Measurements from ENCODE around the gene TBC1D5.

Gene TBC1D5

GRCh38 chr3:17195856-17196604, 546.4 kb downstream of the TBC1D5 start:
- H3K9ac ChIP-seq (ENCODE audit: low read length), result no peak overlapping the region
- H3K27me3 ChIP-seq (ENCODE audit: control insufficient read depth, insufficient read depth, low read length), result no peaks in the 10 kb centered on the region
- H3K4me1 ChIP-seq (ENCODE audit: control insufficient read depth, low read depth, low read length), result peaks cover 20% of the 10 kb centered on the region
- H3K9me3 ChIP-seq (ENCODE audit: control insufficient read depth, low read depth, low read length), result no peaks in the 10 kb centered on the region
- H3K27ac ChIP-seq (ENCODE audit: low read length), result no peak overlapping the region
- H3K36me3 ChIP-seq (ENCODE audit: control insufficient read depth, low read depth, low read length), result no peaks in the 10 kb centered on the region
- no peak overlapping the region for H3K4me3 ChIP-seq (ENCODE audit: low read length)

- no peak overlapping the region for H3K27ac ChIP-seq (ENCODE audit: low read length)
- H3K9ac ChIP-seq (ENCODE audit: low read length), result peak overlapping the region; percentile 5
- no peaks in the 10 kb centered on the region for H3K36me3 ChIP-seq (ENCODE audit: control insufficient read depth, low read depth, low read length)
- no peaks in the 10 kb centered on the region for H3K27me3 ChIP-seq (ENCODE audit: control insufficient read depth, insufficient read depth, low read length)
- no peak overlapping the region for H3K4me3 ChIP-seq (ENCODE audit: low read length)
- H3K4me1 ChIP-seq (ENCODE audit: control insufficient read depth, low read depth, low read length), result peaks cover 20% of the 10 kb centered on the region
- no peaks in the 10 kb centered on the region for H3K9me3 ChIP-seq (ENCODE audit: control insufficient read depth, low read depth, low read length)
Measured at GRCh38 chr3:17195192-17195611, 547.2 kb downstream of the TBC1D5 start.

DNA sequence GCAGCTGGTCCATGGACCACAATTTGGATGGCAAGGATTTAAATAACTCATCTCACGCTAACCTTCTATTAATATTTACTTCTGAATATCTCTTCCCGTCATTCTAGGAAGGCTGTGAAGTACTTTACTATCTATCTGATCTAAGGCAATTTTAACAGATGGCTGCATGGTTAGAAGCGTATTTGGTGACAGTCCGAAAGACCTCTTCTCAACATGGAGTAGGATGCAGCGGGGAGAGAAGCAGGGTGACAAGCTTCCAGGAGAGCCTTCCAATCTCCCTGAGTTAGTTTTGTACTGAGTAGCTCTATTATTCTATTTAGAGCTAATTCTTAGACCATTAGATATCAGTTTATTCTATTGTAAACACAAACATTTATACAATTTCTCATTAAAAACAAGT, 548.3 kb downstream of the TBC1D5 start:
- H3K9me3 ChIP-seq (ENCODE audit: control insufficient read depth, low read depth, low read length), result no peaks in the 10 kb centered on the region

GRCh38 chr3:17192995-17193394, 549.4 kb downstream of the TBC1D5 start:
- Histone ChIP-seq H3K36me3 (ENCODE audit: control insufficient read depth, low read depth, low read length) (no peaks in the 10 kb centered on the region), H3K27ac (ENCODE audit: low read length) (no peak overlapping the region), H3K9me3 (ENCODE audit: control insufficient read depth, low read depth, low read length) (no peaks in the 10 kb centered on the region), H3K9ac (ENCODE audit: low read length) (no peak overlapping the region), H3K4me3 (ENCODE audit: low read length) (no peak overlapping the region), H3K27me3 (ENCODE audit: control insufficient read depth, insufficient read depth, low read length) (no peaks in the 10 kb centered on the region), H3K4me1 (ENCODE audit: control insufficient read depth, low read depth, low read length) (peaks cover 26% of the 10 kb centered on the region)

More for the DNA sequence above, 548.3 kb downstream of the TBC1D5 start:
- no peak overlapping the region for H3K27ac ChIP-seq (ENCODE audit: low read length)
- H3K9ac ChIP-seq (ENCODE audit: low read length), result no peak overlapping the region
- H3K36me3 ChIP-seq (ENCODE audit: control insufficient read depth, low read depth, low read length), result no peaks in the 10 kb centered on the region
- no peaks in the 10 kb centered on the region for H3K27me3 ChIP-seq (ENCODE audit: control insufficient read depth, insufficient read depth, low read length)
- no peak overlapping the region for H3K4me3 ChIP-seq (ENCODE audit: low read length)
- H3K4me1 ChIP-seq (ENCODE audit: control insufficient read depth, low read depth, low read length), result peaks cover 20% of the 10 kb centered on the region

- no peak overlapping the region for H3K27ac ChIP-seq (ENCODE audit: low read length)
- no peaks in the 10 kb centered on the region for H3K9me3 ChIP-seq (ENCODE audit: control insufficient read depth, low read depth, low read length)
- no peak overlapping the region for H3K9ac ChIP-seq (ENCODE audit: low read length)
- no peak overlapping the region for H3K4me3 ChIP-seq (ENCODE audit: low read length)
- no peaks in the 10 kb centered on the region for H3K27me3 ChIP-seq (ENCODE audit: control insufficient read depth, insufficient read depth, low read length)
- no peaks in the 10 kb centered on the region for H3K36me3 ChIP-seq (ENCODE audit: control insufficient read depth, low read depth, low read length)
- H3K4me1 ChIP-seq (ENCODE audit: control insufficient read depth, low read depth, low read length), result peaks cover 31% of the 10 kb centered on the region
Measured at GRCh38 chr3:17190353-17191078, 551.9 kb downstream of the TBC1D5 start.

DNA sequence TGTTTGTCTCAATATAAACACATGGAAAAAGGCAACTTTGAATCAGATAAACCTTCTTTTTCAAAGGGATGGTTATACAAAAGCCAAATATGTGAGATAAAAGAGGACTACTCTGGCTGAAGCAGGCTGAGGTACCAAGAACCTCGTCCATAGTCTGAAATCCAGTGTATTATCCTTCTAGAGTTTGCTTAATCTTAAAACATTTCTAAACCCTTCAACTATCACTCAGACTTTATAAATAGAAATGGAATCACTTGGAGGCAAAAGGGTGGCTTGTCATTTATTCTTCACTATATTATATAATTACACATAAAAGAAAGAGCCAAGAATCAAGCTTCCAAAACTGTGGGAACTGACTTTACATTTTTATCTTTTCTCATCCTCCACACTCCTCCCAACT, 554.1 kb downstream of the TBC1D5 start:
- H3K9me3 ChIP-seq (ENCODE audit: control insufficient read depth, low read depth, low read length), result no peaks in the 10 kb centered on the region
- no peaks in the 10 kb centered on the region for H3K27me3 ChIP-seq (ENCODE audit: control insufficient read depth, insufficient read depth, low read length)
- H3K4me1 ChIP-seq (ENCODE audit: control insufficient read depth, low read depth, low read length), result peaks cover 22% of the 10 kb centered on the region
- no peak overlapping the region for H3K27ac ChIP-seq (ENCODE audit: low read length)
- no peaks in the 10 kb centered on the region for H3K36me3 ChIP-seq (ENCODE audit: control insufficient read depth, low read depth, low read length)
- H3K9ac ChIP-seq (ENCODE audit: low read length), result no peak overlapping the region
- no peak overlapping the region for H3K4me3 ChIP-seq (ENCODE audit: low read length)

GRCh38 chr3:17187589-17188184, 554.7 kb downstream of the TBC1D5 start:
- Histone ChIP-seq H3K4me3 (ENCODE audit: low read length) (no peak overlapping the region), H3K36me3 (ENCODE audit: control insufficient read depth, low read depth, low read length) (no peaks in the 10 kb centered on the region), H3K27me3 (ENCODE audit: control insufficient read depth, insufficient read depth, low read length) (no peaks in the 10 kb centered on the region), H3K27ac (ENCODE audit: low read length) (no peak overlapping the region), H3K9ac (ENCODE audit: low read length) (no peak overlapping the region), H3K4me1 (ENCODE audit: control insufficient read depth, low read depth, low read length) (peaks cover 20% of the 10 kb centered on the region), H3K9me3 (ENCODE audit: control insufficient read depth, low read depth, low read length) (no peaks in the 10 kb centered on the region)

DNA sequence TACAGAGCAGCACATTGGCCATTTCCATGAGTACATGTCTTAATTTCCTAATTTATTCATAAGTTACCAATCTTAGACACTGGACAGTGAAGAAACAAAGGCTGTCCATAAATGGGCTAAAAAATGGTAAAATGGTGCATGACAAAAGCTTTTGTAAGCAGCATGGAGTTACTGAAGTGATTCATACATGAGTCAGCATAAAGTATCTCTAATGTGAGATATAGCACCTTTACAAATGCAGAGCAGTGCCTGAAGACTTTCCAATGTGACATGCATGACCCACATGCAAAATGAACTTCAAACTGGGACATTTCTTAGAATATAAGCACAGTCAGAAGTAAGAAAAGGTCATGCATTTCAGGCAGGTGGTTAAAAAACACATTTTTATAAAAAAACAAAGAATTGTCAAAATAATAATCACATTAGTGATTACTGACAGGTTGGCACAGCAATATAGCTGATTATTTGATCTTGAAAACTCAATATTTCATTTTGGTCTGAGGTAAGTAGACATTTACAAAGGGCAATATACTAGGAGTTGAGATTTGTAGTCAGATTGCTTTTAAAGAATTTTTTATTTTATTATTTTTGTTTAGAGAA, 558.4 kb downstream of the TBC1D5 start:
- H3K4me3 ChIP-seq (ENCODE audit: low read length), result no peak overlapping the region
- H3K36me3 ChIP-seq (ENCODE audit: control insufficient read depth, low read depth, low read length), result no peaks in the 10 kb centered on the region
- no peak overlapping the region for H3K9ac ChIP-seq (ENCODE audit: low read length)
- no peaks in the 10 kb centered on the region for H3K9me3 ChIP-seq (ENCODE audit: control insufficient read depth, low read depth, low read length)
- peaks cover 17% of the 10 kb centered on the region for H3K4me1 ChIP-seq (ENCODE audit: control insufficient read depth, low read depth, low read length)
- no peaks in the 10 kb centered on the region for H3K27me3 ChIP-seq (ENCODE audit: control insufficient read depth, insufficient read depth, low read length)
- H3K27ac ChIP-seq (ENCODE audit: low read length), result no peak overlapping the region

GRCh38 chr3:17182166-17182565, 560.3 kb downstream of the TBC1D5 start:
- H3K4me1 ChIP-seq (ENCODE audit: control insufficient read depth, low read depth, low read length), result peaks cover 3% of the 10 kb centered on the region
- H3K9me3 ChIP-seq (ENCODE audit: control insufficient read depth, low read depth, low read length), result no peaks in the 10 kb centered on the region
- H3K9ac ChIP-seq (ENCODE audit: low read length), result no peak overlapping the region
- no peaks in the 10 kb centered on the region for H3K36me3 ChIP-seq (ENCODE audit: control insufficient read depth, low read depth, low read length)
- no peak overlapping the region for H3K4me3 ChIP-seq (ENCODE audit: low read length)
- no peaks in the 10 kb centered on the region for H3K27me3 ChIP-seq (ENCODE audit: control insufficient read depth, insufficient read depth, low read length)
- H3K27ac ChIP-seq (ENCODE audit: low read length), result no peak overlapping the region

GRCh38 chr3:17181413-17181907, 561.0 kb downstream of the TBC1D5 start:
- no peaks in the 10 kb centered on the region for H3K4me1 ChIP-seq (ENCODE audit: control insufficient read depth, low read depth, low read length)
- no peak overlapping the region for H3K4me3 ChIP-seq (ENCODE audit: low read length)
- no peaks in the 10 kb centered on the region for H3K27me3 ChIP-seq (ENCODE audit: control insufficient read depth, insufficient read depth, low read length)
- no peaks in the 10 kb centered on the region for H3K36me3 ChIP-seq (ENCODE audit: control insufficient read depth, low read depth, low read length)
- H3K27ac ChIP-seq (ENCODE audit: low read length), result no peak overlapping the region
- no peaks in the 10 kb centered on the region for H3K9me3 ChIP-seq (ENCODE audit: control insufficient read depth, low read depth, low read length)
- no peak overlapping the region for H3K9ac ChIP-seq (ENCODE audit: low read length)

- Histone ChIP-seq H3K36me3 (ENCODE audit: control insufficient read depth, low read depth, low read length) (no peaks in the 10 kb centered on the region), H3K9ac (ENCODE audit: low read length) (no peak overlapping the region), H3K4me3 (ENCODE audit: low read length) (no peak overlapping the region), H3K4me1 (ENCODE audit: control insufficient read depth, low read depth, low read length) (no peaks in the 10 kb centered on the region), H3K27ac (ENCODE audit: low read length) (no peak overlapping the region), H3K9me3 (ENCODE audit: control insufficient read depth, low read depth, low read length) (no peaks in the 10 kb centered on the region), H3K27me3 (ENCODE audit: control insufficient read depth, insufficient read depth, low read length) (no peaks in the 10 kb centered on the region)
Measured at GRCh38 chr3:17179381-17180205, 562.8 kb downstream of the TBC1D5 start.
